GM19238 (cell line): ENCODE data around the gene HBP1.
"Not testable (repeated sequence)": the region's sequence is repeated elsewhere in the genome, so short reads cannot be mapped to it uniquely, and the experiment has no call there.

Experiments
- DNase-seq: peaks from one replicate; pipeline ENCODE4 v3.0.0; 2011; ENCODE audit warnings: low spot score; ENCODE audit not compliant: insufficient read length

Gene HBP1

DNA sequence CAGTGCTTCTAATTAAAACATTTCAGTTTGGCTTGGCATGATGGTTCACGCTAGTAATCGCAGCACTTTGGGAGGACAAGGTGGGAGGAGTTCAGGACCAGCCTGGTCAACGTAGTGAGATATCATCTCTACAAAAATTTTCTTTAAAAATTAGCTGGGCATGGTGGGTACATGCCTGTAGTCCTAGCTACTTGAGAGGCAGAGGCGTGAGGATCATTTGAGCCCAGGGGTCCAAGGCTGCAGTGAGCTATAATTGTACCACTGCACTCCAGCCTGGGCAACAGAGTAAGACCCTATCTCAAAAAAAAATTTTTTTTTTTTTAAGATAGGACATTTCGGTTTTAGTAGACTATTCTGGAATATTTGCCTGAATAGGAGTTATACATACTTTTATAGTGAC, 12.4 kb downstream of the HBP1 start:
- no peak for DNase-seq

DNA sequence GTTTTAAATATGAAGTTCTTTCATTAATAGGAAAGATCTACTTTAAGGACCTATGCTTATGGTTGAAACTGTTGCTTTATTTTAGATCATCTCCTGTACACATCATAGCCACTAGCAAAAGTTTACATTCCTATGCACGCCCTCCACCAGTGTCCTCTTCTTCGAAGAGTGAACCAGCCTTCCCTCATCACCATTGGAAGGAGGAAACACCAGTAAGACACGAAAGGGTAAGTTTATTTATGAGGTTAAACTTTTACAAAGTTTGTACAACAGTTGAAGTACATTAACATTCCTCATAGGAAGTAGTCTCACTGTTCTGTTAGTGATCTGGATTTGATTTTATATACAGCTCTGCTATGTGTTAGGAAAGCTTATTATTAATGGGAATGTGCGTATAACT, 16.9 kb downstream of the HBP1 start:
- no peak for DNase-seq

DNA sequence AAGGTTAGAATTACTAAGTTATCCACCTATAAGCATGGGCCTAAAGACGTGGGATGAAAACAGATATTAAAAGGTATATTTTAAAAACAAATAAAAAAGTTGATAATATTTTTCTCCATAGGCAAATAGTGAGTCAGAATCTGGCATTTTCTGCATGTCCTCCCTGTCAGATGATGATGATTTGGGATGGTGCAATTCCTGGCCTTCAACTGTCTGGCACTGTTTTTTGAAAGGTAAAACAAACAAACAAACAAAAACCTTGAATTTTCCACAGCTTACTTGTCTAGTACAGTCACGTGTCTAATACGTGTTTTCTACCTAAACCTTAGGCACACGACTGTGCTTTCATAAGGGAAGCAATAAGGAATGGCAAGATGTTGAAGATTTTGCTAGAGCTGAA, 17.4 kb downstream of the HBP1 start:
- DNase-seq, result no peak

DNA sequence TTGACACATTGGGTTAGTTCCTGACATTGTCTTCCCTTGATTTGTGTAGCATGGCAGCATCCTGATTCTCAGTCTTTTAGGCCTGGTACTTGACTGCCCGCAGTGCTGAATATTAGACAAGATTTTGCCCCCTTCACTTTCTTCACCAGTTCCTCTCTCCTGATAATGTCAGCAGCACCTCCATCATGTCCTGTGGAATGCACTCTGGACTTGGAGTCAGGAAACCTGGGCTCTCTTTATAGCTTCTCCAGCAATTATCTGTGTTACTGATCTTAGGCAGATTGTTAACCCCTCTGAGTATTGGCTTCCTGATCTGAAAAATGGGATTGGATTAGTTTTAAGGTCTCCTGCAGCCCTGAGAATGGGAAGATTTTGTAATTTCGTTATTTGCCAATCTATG, 19.0 kb downstream of the HBP1 start:
- no peak for DNase-seq

- no peak for DNase-seq
Observed at GRCh38 chr7:107190090-107190489, 21.3 kb downstream of the HBP1 start.

DNA sequence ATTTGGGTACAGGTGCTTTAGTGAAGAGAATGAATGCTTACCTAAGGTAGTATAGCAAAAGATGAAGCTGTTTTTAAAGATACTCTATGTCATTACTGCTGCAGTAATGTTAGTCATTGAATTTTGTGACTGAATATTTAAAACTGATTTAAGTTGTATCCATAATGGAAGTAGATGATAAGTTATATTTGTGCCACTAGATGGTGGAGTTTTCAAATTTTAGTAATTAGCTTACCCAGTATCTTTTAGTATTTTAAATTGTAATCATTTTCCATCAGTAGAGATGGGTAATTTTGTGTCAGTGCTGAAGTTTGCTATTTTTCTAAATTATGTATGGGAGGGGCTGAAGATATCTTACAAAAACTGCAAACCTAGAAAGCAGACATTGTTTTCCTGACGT, 25.2 kb downstream of the HBP1 start:
- no peak for DNase-seq

DNA sequence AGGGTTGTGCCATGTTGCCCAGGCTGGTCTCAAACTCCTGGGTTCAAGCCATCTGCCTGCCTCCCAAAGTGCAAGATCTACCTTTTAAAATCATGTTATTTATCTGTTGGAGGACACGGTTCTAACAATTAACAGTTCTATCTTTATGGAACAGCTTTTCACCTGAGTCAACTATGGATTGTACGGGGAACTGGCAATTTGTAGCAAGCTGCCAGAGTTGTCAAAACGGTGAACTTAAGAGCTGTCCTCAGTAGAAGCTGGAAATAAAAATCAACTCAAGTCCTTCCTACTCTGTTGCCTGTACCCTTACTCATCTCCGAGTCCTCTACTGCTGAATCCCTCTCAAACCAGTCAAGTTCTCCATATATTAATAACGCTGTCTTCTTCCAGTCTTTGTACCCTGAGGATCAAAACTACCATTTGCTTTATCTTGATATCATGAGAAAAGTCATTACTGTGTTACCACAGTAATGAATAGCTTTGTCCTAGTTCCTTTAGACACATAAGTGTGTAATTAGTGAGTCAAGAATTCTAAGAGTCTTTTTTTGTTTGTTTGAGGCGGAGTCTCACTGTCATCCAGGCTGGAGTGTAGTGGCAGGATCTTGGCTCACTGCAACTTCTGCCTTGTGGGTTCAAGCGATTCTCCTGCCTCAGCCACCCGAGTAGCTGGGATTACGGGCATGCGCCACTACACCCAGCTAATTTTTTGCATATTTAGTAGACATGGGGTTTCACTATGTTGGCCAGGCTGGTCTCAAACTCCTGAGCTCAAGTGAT, 28.2 kb downstream of the HBP1 start:
- DNase-seq, result no peak

- DNase-seq, result peak; percentile 7
Observed at GRCh38 chr7:107201795-107202450, 33.1 kb downstream of the HBP1 start.

GRCh38 chr7:107203607-107204006, 34.8 kb downstream of the HBP1 start:
- DNase-seq, result no peak

DNA sequence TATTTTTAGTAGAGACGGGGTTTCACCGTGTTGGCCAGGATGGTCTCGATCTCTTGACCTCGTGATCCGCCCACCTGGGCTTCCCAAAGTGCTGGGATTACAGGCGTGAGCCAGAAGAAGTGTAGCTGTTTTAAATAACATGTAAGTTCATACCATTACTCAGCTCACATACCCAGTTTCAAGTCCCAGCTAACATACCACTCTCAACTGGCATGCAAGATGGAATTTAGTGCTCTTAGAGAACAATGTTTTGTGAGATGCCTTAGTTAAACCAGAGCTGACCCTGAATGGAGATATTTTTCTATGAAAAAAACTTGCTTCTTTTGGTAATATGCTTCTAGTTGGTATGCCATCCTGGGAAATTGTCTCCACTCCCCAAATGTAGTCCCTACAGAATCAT, 37.3 kb downstream of the HBP1 start:
- DNase-seq, result no peak

- DNase-seq, result no peak
Observed at GRCh38 chr7:107206706-107207105, 37.9 kb downstream of the HBP1 start.

DNA sequence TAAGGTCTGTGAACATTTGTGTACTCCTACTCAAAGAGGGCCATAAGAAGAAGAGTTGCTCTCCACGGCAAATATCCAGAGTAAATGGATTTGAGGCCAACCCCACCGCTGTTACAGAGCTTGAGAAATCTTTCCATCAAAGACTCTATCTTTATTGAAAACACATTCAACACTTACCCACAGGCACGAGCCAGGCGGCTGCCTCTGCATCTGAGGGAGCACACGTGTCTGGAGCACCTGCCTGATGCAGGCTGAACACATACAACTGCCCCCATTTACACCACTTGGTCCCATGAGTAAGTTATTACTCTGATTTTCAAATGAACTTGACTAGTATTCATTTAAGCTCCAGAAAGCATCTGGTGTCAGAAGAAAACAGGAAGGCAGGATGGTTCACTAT, 38.7 kb downstream of the HBP1 start:
- DNase-seq, result no peak

- DNase-seq, result no peak
Observed at GRCh38 chr7:107208024-107208521, 39.3 kb downstream of the HBP1 start.

DNA sequence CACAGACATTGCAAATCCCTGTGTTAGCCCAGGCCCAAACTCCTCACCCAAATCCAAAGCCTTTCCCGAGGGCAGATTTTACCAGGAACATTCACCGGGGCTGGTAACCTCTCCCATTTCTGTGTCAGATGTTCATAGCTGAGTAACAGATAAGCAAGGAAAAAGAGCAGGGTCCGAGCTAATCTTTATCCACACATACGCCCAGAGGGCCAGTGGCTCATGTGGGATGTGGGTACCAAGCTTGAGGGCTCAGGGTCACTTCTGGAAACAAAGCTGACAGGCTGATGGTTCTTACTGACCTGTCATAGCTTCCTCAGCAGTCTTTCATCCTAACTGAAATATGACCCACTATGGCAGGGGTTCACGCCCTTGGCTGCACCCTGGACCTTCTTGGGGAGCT, 39.8 kb downstream of the HBP1 start:
- DNase-seq, result no peak

- no peak for DNase-seq
Observed at GRCh38 chr7:107209565-107209964, 40.8 kb downstream of the HBP1 start.

DNA sequence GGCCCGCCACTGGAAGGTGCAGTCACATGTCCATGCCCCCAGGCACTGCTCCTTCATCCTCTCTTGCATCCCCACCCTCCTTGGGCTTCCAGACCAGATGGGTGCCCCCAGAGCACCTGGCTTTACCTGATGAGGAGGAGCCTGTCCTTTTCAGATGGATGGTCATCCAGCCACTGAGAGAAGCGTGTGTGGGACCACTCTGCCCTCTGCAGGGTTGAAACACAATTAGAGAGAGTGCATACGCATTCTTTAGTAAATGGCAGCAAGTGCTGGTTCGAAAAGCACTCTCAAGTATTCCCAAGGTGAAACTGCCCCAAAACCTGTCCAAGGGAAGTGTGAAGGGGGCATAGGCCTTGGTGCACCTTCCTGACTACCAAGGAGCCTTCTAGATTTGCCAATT, 41.6 kb downstream of the HBP1 start:
- no peak for DNase-seq

- DNase-seq, result no peak
Observed at GRCh38 chr7:107212725-107213124, 43.9 kb downstream of the HBP1 start.

DNA sequence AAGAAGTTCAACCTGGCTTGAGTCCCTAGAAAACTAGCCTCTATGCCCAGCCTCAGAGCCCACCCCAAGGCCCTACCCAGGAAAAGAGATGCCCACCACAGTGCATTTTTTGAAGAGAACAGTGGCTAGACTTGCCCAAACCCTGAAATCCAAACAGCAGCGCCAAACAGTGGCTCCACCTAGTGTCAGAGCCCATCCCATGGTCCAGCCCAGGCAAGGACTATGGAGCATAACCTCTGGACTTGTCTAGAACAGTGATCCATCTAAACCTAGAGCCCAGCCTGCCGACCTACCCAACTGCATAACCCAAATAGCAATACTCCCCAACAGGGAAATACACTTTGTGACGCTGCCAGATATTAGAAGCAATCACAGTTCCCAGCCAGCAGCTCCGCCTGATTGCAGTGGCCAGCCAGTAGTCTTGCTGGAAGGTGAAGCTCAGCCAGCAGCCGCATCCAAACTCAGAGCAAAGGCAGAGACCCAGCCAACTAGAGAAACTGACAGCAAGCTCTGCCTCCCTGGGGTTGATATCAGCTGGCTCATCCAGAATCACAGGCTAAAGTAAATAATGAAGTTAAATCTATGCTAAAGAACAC, 44.5 kb downstream of the HBP1 start:
- DNase-seq, result no peak

DNA sequence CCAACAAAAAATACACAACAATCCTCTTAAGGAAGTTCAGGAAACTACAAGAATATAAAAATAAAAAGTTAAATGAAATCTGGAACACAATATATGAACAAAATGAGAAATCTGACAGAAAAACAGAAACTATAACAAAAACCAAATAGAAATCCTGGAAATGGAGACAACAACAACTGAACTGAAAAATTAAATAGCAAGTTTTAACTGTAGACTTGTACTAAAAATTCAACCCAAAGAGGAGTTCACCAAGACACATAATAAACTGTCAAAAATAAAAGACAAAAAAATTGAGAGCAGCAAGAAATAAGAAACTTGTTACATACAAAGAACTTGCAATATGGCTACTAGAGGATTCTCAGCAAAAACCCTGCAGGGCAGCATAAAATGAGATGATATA, 45.1 kb downstream of the HBP1 start:
- no peak for DNase-seq

DNA sequence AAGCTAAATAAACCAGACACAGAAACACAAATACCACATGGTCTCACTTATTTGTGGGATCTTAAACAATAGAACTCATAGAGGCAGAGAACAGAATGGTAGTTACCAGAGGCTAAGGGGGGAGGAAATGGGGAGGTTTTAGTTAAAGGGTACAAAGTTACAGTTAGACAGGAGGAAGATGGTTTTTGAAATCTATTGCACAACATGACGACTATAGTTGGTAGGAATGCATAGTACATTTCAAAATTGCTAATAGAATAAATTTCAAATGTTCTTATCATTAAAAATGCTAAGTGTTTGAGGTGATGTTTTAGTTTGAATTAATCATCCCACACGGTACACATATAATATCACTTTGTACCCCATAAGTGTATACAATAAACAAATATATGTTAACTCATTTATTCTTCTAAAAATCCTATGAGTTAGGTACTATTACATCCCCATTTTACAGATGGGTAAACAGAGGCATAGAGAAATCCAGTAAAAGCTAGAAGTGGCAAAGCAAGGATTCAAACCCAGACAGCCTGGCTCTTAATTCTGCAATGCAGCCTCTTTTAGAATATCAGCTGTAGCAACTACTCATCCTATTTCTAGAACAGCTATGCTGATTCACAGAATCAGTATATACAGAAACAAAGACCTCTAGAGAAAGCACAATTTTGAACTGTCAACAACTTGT, 50.9 kb downstream of the HBP1 start:
- DNase-seq, result no peak

- no peak for DNase-seq
Observed at GRCh38 chr7:107220356-107220755, 51.6 kb downstream of the HBP1 start.

DNA sequence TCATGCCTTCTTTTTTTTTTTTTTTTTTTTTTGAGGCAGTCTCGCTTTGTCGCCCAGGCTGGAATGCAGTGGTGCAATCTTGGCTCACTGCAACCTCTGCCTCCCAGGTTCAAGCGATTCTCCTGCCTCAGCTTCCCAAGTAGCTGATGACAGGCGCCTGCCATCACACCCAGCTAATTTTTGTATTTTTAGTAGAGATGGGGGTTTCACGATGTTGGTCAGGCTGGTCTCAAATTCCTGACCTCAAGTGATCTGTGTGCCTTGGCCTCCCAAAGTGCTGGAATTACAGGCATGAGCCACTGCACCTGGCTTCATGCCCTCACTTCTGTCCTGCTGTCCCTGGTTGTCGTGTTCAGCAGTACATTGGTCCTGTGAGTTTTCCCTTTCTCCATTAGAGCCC, 52.0 kb downstream of the HBP1 start:
- not testable (repeated sequence) for DNase-seq
